GM23338 (cell line): Measurements from ENCODE around the gene PSMD13.

Experiments
- CREB1 ChIP-seq: fragments of 250-450 bp; sonication (Bioruptor Pico); IDR thresholded peaks from 2 replicates; pipeline ENCODE4 v1.5.0; 2020; ENCODE audit warnings: low read depth, mild to moderate bottlenecking, moderate library complexity
- CTCF ChIP-seq, 2 experiments: fragments of 200-600 bp in 1 of 2; sonication (generic) in 1 of 2; conservative IDR thresholded peaks; 2 replicates each; pipeline versions ENCODE4 v1.5.1 to v1.6.1; 2016 to 2017; ENCODE audit warnings: antibody characterized with exemption in 2 of 2, low read depth in 2 of 2, mild to moderate bottlenecking in 2 of 2, moderate library complexity in 1 of 2
- ETS1 ChIP-seq: IDR thresholded peaks from 2 replicates; pipeline ENCODE4 v1.6.1; 2016; ENCODE audit warnings: antibody characterized with exemption
- EZH2 ChIP-seq: fragments of 200-600 bp; sonication (generic); IDR thresholded peaks from one replicate; pipeline ENCODE4 v1.8.0; 2017; ENCODE audit warnings: antibody characterized with exemption, mild to moderate bottlenecking, low read depth; ENCODE audit not compliant: unreplicated experiment
- EZH2phosphoT487 ChIP-seq: fragments of 200-600 bp; sonication (generic); IDR thresholded peaks from one replicate; pipeline ENCODE4 v1.8.1; 2018; ENCODE audit warnings: antibody characterized with exemption; ENCODE audit not compliant: unreplicated experiment
- POLR2AphosphoS5 ChIP-seq: IDR thresholded peaks from 2 replicates; pipeline ENCODE4 v1.6.1; 2016; ENCODE audit warnings: antibody characterized with exemption, low read depth

GRCh38 chr11:278001-278951 lies 41.5 kb downstream of the PSMD13 start, which contains the start of gene NLRP6:
- TF ChIP-seq EZH2, result no peak
- TF ChIP-seq CTCF (conservative IDR thresholded peaks at IDR 0.05; ENCODE audit: low read depth in 2 of 2), result no peak
- no peak for TF ChIP-seq EZH2phosphoT487
- no peak for TF ChIP-seq POLR2AphosphoS5
- TF ChIP-seq ETS1, result no peak
- no peak for TF ChIP-seq CREB1 (CRISPR knock-in tag)
